ENCODE data around the gene ARRDC2.

DNA sequence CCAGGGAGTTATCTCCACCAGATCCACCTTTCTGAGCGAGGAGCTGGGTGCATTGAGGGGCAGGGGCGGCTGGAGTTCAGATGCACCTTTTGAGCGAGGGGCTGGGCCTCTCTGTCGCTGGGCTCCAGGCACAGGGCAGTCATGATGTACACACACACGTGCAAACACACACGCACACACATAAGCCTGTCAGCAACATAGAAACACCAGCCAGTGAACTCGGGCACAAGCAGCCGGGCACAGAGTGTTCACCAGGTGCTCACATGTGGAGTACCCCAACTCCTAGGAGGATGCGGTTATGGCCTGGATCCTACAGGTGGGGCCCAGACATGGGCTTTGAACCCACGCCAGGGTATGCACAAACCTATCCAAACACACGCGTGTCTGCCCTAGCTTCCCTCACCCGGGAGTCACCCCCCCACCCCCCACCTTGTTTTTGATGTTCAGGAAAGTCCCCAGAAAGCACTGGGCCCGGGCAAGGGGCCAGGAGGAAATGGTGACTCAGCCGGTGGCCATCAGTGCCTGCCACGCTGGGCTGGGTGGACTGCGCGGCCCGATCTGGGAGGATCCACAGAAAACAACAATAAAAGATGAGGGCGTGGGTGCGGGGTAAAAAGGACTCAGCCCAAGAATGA is 13.3 kb downstream of the ARRDC2 start:
- TF ChIP-seq YY1 (IDR thresholded peaks at IDR 0.05; ENCODE audit: insufficient read depth, insufficient read length) (no peak), ZNF274 (IDR thresholded peaks at IDR 0.05; ENCODE audit: low read depth, low read length) (no peak)
